T-helper 1 cell (primary cell): ENCODE measurements around the gene KRTAP5-6.

Experiments used
- DNase-seq, 5 donors: peaks; one replicate each; pipeline ENCODE4 v3.0.0-alpha.2; 2012 to 2020
- total RNA-seq, 4 donors: gene quantifications; one replicate each; lab custom pipeline; 2026; lab: John Stamatoyannopoulos, UW

The KRTAP5-6 gene
- total RNA-seq, result 0 reads per million in 4 donors

GRCh38 chr11:1696608-1697570 lies at the start of gene KRTAP5-6:
Gene KRTAP5-6 (plus strand): TSS chr11:1697195. CDS start chr11:1697246, 51 bp downstream.
- DNase-seq, result no peak

- DNase-seq, result no peak
These were observed 48.9 kb upstream of the KRTAP5-6 start for GRCh38 chr11:1647901-1648652.

GRCh38 chr11:1648653-1649420 lies 48.2 kb upstream of the KRTAP5-6 start:
- DNase-seq, result no peak

GRCh38 chr11:1650034-1650917 lies 46.7 kb upstream of the KRTAP5-6 start:
- DNase-seq, result no peak

GRCh38 chr11:1650918-1651262 lies 46.1 kb upstream of the KRTAP5-6 start:
- no peak for DNase-seq

GRCh38 chr11:1651411-1651980 lies 45.5 kb upstream of the KRTAP5-6 start:
- no peak for DNase-seq

- peak in 1 of 5 donors; percentile 7 for DNase-seq
These were observed 45.0 kb upstream of the KRTAP5-6 start for GRCh38 chr11:1652026-1652425.

- no peak for DNase-seq
These were observed 44.6 kb upstream of the KRTAP5-6 start for GRCh38 chr11:1652442-1652770.

GRCh38 chr11:1652771-1653540 lies 44.0 kb upstream of the KRTAP5-6 start:
- DNase-seq, result peak; percentile 51 to 76 (median 71)

- no peak for DNase-seq
These were observed 43.2 kb upstream of the KRTAP5-6 start for GRCh38 chr11:1653541-1654387.

- no peak for DNase-seq
These were observed 42.4 kb upstream of the KRTAP5-6 start for GRCh38 chr11:1654388-1655167.

GRCh38 chr11:1655168-1656060 lies 41.6 kb upstream of the KRTAP5-6 start:
- DNase-seq, result no peak

GRCh38 chr11:1656061-1656441 lies 40.9 kb upstream of the KRTAP5-6 start:
- no peak for DNase-seq

- no peak for DNase-seq
These were observed 40.3 kb upstream of the KRTAP5-6 start for GRCh38 chr11:1656670-1657069.

GRCh38 chr11:1659506-1659905 lies 37.5 kb upstream of the KRTAP5-6 start:
- no peak for DNase-seq

- no peak for DNase-seq
These were observed 36.7 kb upstream of the KRTAP5-6 start for GRCh38 chr11:1660111-1660867.
